Prostate gland (tissue), 2 donors: Measurements from ENCODE around the gene STKLD1.

ENCODE experiments used
- POLR2A ChIP-seq: fragments of 450-650 bp; IDR thresholded peaks from one replicate; pipeline ENCODE4 v1.6.1; 2016; ENCODE audit warnings: antibody characterized with exemption, mild to moderate bottlenecking
- POLR2AphosphoS5 ChIP-seq: sonication (generic); formaldehyde crosslinking; IDR thresholded peaks from one replicate; pipeline ENCODE4 v1.6.1; 2017; ENCODE audit warnings: antibody characterized with exemption
- TF ChIP-seq, protein P1 (sequence below), 4 experiments: fragments of 200-600 bp in 2 of 4; fragments of 450-650 bp in 2 of 4; sonication (generic) in 2 of 4; IDR thresholded peaks; 1 replicate in 3 of 4; 2 replicates in 1 of 4; pipeline ENCODE4 v1.5.1; 2016 to 2019; ENCODE audit warnings: antibody characterized with exemption in 4 of 4, mild to moderate bottlenecking in 2 of 4, moderate library complexity in 2 of 4

DNA sequence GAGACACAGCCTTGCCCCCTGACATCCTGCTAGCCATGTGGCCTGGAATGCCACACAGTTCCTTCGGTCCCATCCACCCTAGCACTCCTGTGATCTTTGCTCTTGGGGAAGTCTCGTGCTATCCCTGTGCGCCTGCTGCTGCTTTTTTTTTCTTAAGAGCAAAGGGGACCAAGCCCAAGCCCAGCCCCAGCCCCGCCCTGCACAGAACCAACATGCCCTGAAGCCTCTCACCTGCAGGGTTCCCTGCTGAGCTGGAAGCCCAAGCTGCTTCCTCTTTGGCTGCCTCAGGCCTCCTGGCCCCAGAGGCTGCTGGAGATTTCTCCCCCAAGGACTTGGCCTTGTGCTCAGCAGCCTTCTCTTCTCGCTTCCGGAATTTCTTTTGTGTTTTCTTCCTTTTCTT lies 42.0 kb upstream of the STKLD1 start:
- TF ChIP-seq, protein P1, sequence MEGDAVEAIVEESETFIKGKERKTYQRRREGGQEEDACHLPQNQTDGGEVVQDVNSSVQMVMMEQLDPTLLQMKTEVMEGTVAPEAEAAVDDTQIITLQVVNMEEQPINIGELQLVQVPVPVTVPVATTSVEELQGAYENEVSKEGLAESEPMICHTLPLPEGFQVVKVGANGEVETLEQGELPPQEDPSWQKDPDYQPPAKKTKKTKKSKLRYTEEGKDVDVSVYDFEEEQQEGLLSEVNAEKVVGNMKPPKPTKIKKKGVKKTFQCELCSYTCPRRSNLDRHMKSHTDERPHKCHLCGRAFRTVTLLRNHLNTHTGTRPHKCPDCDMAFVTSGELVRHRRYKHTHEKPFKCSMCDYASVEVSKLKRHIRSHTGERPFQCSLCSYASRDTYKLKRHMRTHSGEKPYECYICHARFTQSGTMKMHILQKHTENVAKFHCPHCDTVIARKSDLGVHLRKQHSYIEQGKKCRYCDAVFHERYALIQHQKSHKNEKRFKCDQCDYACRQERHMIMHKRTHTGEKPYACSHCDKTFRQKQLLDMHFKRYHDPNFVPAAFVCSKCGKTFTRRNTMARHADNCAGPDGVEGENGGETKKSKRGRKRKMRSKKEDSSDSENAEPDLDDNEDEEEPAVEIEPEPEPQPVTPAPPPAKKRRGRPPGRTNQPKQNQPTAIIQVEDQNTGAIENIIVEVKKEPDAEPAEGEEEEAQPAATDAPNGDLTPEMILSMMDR (IDR thresholded peaks at IDR 0.05): no peak
- TF ChIP-seq POLR2AphosphoS5 (no peak), POLR2A (no peak)
